HG02678 (cell line): ENCODE measurements around the gene ZNG1E.
"Not testable (repeated sequence)": the region's sequence is repeated elsewhere in the genome, so short reads cannot be mapped to it uniquely, and the experiment has no call there.

Experiments used
- ATAC-seq: cut with Tn5 transposase; IDR thresholded peaks from one replicate; pipeline ENCODE4 v1.9.1; 2021; ENCODE audit warnings: mild to moderate bottlenecking, moderate library complexity; ENCODE audit not compliant: unreplicated experiment

The ZNG1E gene

DNA sequence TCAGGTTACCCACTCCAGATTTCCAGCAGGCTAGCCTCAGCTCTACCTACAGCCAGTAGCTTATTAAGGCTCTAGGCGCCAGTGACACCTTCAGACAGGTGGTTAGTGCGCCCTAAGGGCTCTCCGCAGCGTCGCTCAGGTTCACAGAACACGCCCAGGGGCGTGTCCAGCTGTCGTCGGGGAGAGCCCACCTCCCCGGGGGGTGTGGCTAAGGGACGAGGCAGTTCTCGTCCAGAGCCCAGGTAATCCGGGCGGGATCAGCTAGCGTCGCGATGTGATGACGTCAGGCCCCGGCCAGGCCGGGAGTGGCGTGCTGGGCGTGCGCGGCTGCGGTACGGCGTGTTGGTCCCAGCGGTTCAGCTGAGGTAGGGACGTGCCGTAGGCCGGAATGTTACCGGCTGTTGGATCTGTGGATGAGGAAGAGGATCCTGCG lies at the start of gene ZNG1E:
Gene ZNG1E, plus strand, starts transcription at position 340 of the 433 bp plus-strand sequence. Its CDS starts 49 bp downstream, at position 389.
- not testable (repeated sequence) for ATAC-seq

DNA sequence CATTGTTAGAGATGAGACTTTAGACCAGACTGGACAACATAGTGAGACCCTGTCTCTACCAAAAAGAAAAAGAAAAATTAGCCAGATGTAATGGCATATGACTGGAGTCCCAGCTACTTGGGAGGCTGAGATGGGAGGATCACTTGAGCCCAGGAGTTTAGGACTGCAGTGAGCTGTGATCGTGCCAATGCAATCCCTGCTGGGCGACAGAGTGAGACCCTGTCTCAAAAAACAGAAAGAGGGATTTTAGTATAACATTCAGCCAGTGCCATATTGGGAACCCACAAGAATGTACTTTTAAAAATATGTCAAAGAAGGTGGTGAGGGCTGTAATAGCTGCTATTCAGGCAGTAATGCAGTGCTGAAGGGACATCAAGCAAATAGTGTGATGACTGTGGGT lies 2.1 kb upstream of the ZNG1E start:
- not testable (repeated sequence) for ATAC-seq

DNA sequence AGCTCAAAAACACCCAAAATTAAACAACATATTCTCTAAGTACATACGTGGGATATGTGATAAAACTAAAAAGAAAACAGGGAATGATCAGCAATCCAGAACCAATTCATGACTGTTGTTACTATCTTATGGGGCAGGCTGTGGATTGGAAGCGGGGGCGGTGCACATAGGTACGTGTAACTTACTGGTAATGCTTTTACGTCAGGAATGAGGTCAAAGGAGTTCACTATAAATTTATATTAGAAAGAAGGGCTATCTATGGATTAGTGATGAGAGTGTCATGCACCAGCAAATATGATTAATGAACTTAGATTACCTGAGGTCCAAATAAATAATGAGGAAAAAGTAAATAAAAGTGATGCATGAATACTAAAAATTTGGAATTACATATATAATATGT lies 710 bp upstream of the ZNG1E start:
- ATAC-seq = not testable (repeated sequence)

DNA sequence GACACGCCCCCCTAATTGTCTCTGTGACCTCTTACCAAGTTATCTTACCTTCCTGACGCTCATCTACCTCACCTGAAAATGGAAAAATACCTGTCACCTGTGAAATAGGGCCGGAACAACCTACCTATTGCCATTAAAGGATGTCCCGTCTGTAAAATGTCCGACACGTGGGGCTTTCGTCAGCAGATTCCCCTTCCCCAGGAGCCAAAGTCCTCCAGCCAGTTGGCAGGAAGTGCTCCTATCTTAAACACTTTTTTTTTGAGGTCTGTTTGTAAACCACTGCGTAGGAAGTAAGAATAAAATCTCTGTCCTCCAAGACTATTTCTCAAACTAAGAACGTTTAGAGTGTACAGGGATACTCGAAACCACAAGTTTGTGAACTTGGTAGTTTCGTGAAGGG lies 661 bp downstream of the ZNG1E start:
- ATAC-seq = not testable (repeated sequence)

DNA sequence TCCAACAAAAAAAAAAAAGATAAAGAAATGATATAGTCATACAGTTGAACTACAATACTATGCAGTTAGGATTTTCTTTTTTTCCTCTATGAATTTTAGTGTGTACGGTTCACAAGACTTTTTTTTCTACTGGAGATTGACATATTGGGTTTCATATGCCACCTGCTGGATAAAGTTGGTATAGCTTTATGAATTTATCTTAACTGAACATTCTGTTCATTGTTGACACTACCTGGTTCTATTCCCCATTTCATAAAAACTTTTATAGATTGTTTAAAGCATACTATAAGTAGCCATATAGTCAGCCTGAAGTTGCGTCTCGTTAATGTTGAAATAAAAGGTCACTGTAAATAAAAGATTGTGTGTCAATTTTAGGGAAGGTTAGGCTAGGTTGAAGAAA lies 2.8 kb downstream of the ZNG1E start:
- not testable (repeated sequence) for ATAC-seq

DNA sequence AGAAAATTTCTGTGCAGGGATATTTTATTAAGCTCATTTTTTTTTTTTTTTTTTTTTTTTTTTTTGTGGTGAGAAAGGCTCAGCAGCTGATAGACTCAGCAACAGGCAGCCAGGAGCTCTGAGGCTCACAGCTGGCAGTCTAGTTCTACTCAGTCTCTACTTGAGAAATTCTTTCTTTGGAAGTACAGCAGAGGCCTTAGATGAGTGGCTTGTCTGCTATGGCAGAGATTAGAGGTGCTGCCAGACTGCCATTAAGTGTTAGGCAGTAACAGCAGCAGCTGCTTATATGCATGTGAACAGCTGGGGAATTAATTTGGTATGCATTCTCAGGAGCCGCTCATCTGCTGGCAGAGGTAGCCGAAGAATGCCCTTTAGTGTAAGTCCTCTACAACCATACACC lies 27.8 kb downstream of the ZNG1E start:
- not testable (repeated sequence) for ATAC-seq

DNA sequence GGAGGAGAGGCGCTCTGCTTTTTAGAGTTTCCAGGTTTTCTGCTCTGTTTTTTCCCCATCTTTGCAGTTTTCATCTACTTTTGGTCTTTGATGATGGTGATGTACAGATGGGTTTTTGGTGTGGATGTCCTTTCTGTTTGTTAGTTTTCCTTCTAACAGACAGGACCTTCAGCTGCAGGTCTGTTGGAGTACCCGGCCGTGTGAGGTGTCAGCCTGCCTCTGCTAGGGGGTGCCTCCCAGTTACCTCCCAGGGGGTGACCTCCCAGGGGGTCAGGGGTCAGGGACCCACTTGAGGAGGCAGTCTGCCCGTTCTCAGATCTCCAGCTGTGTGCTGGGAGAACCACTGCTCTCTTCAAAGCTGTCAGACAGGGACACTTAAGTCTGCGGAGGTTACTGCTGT lies 38.7 kb downstream of the ZNG1E start:
- not testable (repeated sequence) for ATAC-seq

DNA sequence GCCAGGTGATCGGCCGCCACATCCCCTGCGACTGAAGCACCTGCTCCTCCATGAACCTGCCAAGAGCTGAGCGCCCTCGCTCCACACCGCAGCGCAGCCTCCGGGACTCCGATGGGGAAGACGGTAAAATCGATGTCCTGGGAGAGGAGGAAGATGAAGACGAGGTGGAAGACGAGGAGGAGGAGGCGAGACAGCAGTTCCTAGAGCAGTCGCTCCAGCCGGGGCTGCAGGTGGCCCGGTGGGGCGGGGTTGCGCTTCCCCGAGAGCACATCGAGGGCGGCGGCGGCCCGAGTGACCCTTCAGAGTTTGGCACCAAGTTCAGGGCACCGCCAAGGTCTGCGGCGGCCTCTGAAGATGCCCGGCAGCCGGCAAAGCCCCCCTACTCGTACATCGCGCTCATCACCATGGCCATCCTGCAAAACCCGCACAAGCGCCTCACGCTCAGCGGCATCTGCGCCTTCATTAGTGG lies 61.4 kb downstream of the ZNG1E start, which contains the start of gene FOXD4L4:
Gene FOXD4L4, plus strand, starts transcription at position 51 of the 469 bp plus-strand sequence. Its CDS starts 0 bp downstream, at position 51.
- ATAC-seq = not testable (repeated sequence)

DNA sequence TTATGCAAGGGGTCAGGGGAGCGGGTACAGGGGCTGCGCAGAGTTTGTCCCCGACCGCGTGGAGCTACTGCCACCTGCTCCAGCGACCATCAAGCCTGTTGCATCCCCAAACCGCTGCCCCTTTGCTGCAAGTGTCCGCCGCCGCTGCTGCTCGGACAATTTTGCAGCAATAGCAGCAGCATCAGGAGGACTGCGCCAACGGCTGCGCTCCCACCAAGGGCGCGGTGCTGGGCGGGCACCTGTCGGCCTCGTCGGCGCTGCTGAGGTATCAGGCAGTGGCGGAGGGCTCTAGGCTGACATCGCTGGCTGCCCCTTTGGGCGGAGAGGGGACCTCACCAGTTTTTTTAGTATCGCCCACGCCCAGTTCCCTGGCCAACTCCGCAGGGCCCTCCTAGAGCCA lies 62.4 kb downstream of the ZNG1E start:
- not testable (repeated sequence) for ATAC-seq
